Measurements from ENCODE around the gene CYS1. TPM values are rescaled to one million over a fixed set of nuclear protein-coding genes. Genes with fewer than 3 reads are reported as not detected.
"Not testable (repeated sequence)": the region's sequence is repeated elsewhere in the genome, so short reads cannot be mapped to it uniquely, and the experiment has no call there.

The CYS1 gene
- total RNA-seq, 1 donor from 2014 or later: under 0.01 TPM

DNA sequence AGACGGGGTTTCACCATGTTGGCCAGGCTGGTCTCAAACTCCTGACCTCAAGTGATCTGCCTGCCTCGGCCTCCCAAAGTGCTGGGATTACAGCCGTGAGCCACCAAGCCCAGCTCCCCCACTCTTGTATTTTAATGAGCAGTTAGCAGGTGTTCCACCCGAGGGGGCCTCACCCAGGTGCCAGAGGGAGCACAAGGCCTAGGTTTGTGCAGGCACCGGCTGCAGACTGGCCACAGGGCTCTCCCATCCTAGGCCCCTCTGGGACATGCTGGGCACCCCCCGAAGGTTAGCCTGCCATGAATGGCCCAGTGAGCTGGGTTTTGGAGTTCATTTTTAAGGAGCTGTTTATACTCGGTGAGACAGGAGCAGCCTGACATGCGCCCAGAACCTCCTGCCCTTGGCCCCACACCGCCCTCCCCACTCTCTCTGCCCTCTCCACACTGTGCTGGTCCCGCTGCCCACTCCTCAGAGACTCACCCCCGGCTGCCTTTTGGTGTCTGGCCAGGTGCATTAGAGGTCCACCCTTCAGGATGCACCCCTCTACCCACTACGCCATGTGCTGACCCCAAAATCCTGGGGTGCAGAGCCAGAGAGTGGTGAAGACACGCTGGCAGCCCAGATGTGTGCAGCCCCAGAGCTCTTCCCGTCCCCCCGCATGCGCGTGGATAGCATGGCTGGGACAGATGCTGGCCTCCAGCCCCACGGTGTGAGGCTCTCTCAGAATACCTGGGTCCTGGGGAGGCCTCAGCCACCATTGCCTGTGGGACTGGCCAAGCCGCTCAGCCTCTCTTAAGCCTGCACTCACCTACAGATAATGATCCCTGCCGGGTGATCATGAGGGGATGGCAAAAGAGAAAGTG lies 48.1 kb downstream of the CYS1 start:
- DNase-seq (ENCODE audit: low read depth in 2 of 2): no peak

DNA sequence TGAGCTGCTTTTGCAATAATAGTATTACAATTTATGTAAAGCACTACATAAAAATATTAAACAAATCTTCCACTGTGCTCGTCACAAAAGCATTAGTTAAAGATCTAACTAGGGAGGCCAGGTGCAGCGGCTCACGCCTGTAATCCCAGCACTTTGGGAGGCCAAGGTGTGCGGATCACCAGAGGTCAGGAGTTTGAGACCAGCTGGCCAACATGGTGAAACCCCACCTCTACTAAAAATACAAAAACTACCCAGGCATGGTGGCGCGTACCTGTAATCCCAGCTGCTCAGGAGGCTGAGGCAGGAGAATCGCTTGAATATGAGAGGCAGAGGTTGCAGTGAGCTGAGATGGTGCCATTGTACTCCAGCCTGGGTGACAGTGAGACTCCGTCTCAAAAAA lies 49.4 kb downstream of the CYS1 start:
- not testable (repeated sequence) for DNase-seq (ENCODE audit: low read depth in 2 of 2)

DNA sequence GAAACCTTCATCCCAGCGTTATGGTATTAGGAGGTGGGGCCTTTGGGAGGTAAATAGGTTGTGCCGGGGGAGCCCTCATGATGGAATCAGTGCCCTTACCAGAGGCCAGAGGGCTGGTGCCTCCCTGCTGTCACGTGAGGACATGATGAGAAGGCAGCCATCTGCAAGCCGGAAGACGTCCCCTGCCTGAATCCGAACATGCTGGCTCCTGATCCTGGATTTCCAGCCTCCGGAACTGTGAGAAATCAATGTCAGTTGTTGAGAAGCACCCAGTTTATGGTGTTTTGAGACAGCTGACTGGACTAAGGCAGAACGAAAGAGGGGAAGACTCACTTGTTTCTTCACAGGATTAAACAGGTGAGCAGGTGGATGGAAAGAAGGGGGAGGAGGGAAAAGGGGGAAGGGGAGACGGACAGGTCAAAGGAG lies 49.9 kb downstream of the CYS1 start:
- no peak for DNase-seq (ENCODE audit: low read depth in 2 of 2)

DNA sequence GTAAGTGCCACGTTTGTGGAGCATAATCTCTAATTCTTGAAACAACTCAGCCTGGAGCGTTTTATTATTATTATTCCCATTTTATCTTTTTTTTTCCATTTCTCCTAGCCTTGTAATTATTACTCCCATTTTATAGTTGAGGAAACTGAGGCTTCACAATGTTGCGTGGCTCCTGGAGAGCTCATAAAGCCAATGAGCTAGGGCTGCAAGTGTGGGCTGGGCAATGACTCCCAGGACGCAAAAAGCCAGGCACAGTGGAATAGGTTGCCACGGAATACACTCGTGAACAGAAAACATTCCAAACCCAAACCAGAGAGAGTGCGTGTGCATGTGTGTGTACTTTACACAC lies 50.4 kb downstream of the CYS1 start:
- DNase-seq (ENCODE audit: low read depth in 2 of 2): no peak

DNA sequence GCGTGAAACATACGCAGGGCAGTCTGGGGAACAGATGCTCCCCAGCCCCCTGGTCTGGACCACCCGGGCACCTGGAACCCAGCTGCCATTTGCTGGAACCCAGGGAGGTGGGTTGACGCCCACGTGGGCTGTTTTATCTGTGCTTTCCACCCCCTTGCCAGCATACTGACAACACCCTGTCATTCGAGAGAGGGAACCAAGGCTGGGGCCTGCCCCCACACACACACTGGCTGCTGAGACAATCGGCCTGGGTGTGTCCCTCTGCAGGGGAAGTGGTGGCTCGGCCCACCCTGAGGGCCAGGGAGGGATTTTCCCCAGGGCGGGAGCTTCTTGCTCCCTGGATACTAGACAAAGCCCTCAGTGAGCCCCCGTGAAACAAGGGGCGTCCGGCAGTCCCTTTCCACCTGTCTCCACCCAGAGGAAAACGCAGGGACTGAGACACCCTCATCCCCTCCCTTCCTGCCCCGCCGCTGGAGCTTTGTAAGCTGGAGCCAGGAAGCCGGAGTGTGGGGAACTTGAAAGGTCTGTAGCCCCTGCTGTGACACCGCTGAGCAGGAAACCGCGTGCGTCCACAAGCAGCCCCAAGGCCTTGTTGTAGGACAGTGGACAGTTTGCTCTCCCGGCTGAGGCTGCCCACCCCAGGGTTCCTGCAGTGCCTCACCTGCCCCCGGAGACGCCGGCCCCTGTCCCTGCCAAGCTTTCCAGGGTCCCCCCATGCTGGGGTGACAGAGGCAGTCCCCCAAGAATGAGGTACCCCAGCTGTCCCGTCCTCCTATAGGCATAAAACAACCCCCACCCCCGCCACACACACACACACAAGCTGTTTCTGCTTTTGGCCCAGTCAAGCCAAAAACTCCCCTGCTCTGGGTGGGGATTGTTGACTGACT lies 51.0 kb downstream of the CYS1 start:
- peak in 1 of 2 donors; percentile 47 for DNase-seq (ENCODE audit: low read depth in 2 of 2)

DNA sequence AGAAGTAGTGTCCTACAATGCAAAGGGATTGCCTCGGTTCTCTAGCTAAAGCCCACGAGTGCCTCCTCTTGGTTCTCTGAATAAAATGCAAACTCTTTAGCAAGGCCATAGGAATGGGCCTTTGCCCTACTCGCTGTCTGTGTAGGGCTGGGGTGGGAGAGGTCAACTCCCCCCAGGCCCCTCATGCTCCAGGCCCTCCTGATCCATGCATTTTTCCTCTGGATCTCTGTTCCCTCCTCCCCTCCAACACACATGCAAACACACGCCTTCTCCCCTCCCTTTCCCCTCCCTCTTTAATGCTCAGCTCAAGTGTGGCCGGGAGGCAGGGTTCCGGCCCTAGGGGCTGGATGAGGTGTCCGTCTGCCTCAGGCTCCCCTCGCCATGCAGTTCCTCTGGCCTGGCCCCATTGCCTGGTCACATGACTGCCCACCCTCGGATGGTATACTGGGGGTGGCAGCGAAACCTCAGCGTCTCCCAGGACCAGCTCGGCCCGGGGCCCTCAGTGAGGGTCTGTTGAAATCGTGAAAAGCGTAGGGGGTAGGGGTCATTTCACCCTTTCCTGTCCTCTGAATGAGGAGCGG lies 51.7 kb downstream of the CYS1 start:
- DNase-seq (ENCODE audit: low read depth in 2 of 2): peak in 1 of 2 donors; percentile 21

DNA sequence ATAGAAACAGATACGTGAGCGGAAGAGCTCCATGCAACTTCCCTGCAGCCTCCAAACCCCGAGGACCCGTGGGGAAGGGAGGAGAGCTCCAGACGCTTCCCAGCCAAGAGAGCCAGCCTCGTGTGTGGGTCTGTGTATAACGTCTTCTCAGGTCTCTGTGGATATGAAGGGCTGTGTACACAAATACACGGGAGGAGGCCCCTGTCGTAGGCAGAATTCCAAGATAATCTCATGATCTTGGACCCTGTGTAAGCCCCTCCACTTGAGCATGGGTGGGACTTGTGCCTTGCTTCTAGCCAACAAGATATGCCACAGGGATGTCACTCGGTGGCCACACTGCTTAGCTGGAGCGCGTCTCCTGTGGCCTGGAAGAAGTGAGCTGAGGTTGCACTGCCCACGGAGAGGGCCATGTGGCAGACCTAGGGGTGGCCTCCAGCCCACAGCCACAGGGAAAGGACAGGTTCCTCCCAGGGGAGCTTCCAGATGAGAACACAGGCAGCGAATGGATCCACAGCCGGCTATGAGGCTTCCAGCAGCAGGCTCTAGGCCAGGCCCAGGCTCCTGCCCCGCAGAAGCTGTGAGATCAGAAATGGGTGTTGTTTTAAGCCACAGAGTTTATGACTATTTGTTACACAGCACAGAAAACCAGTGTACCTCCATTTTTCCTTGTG lies 52.4 kb downstream of the CYS1 start:
- DNase-seq (ENCODE audit: low read depth in 2 of 2): no peak

DNA sequence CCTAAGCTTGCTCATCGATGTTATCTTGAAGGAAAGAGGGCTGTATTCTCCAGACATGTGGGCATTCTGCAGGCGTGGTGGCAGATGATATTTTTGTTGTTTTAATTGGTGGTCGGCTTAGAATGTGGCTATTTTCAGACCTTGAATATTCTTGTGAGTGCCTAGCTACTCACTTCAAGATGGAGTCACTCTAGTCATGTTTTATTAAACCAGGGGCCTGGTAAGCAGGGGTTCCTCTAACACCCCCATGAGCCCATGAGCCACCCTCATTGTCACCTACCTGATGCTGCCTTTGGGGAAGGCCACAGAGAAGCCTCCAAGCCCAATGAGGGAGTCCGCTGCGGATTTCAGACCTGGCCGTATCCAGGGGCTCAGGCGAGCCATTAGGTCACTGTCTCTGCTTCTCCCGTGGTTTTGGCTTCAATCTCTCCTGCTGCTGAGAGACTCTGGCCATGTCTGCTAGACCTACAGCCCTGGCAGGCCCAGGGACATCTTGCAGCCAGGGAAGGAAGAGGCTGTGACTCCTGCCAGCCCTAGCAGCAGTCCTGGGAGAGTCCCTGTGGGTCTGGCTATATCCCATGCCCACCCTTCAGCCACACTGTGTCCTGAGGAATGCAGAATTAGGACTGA lies 53.2 kb downstream of the CYS1 start:
- no peak for DNase-seq (ENCODE audit: low read depth in 2 of 2)

DNA sequence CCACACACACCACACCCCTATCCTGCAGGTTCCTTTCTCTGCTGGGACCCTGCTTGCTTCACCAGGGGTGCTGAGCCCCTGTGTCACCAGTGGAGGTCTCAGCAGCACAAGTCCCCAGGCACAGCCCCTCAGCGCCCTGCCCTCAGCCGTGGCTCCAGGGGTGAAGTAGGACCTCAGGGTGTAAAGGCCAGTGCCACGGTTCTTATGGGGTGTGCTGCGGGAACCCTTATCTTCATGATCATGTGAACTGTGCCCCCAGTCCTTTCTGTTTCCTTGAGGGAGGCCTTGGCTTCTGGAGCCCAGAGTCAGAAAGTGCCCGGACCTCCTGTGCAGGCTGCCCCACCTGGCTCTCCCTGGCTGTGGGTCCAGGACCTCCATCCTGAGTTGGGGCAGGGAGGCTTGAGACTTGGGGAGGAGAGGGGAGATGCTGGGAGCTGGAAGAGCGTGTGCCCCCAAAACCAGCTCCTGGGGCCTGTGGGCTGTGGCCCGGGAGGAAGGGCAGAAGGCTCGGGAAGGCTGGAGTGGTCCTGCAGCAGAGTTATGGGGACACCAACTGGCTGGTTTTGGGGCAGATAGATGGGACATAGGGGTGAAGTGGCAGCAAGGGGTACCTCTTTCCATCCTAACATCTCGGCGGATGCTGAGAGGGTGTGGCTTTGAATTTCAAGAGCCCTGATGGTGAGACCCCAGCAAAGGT lies 57.1 kb downstream of the CYS1 start:
- no peak for DNase-seq (ENCODE audit: low read depth in 2 of 2)

DNA sequence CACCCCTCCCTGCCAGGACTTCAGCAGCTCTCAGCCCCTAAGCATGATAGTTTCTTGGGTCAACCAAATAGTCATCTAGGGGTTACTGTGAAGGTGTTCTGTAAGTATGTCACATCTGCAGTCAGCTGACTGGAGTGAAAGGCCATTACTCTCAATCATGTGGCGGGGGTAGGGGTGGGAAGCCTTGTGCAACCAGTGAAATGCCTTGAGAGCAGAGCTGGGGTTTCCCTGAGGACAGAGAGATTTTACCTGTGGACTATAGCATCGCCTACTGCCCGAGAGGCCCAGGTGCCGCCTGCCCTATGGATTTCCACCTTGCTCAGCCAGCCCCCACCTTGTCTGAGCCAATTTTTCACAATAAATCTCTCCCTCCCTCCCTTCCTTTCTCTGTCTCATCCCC lies 57.8 kb downstream of the CYS1 start:
- DNase-seq (ENCODE audit: low read depth in 2 of 2): no peak

DNA sequence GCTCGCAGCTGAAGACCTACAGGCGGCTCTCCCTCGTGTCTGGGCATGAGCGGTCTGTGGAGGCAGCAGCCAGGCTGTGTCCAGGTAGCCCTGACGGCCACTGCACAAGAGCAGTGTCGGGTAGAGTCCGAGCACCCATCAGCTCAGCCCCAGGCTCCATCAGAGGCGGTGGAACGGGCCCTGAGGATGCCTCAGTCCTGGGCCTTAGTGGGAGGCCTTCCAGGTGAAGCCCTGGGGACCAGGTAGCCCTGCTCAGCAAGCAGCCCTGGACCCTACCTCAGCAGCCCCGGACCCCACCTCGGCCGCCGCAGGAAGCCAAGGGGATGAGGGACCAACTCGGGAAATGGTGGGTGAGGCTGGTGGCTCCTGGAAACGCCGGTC lies 58.2 kb downstream of the CYS1 start:
- no peak for DNase-seq (ENCODE audit: low read depth in 2 of 2)

DNA sequence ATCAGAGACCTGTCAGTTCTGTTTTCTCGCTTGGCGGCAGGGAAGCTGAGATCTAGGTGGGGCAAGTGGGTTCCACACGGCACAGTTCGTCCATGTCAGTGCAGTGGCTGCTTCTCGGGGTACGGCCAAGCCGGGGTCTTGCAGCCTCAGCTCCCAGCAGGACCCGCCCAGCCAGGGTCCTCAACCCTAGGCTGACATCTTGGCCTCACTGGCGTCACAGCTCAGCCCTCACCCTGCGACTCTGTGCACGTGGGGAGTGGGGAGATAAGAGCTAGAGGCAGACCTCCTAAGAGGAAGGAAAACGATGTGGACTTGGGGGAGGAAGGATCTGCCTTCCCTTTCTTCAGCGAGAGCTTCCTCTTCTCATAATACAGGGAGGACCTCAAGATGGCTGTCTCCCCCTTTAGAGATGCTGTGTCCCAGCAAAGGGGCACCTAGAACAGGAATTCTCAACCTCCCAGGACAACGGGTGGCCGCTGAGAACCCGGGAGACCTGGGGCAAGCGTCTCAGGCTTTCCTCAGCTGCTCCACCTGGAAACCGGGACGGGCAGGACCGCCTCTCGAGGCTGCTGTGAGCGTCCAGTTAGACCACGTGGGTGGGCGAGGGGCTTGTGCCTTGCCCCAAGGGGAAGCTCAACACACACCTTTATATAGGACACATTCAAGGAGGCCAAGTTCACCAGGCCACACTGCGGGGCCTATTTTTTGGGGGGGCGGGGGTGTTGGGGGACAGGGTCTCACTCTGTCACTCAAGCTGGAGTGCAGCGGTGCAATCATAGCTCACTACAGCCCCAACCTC lies 60.4 kb downstream of the CYS1 start:
- no peak for DNase-seq (ENCODE audit: low read depth in 2 of 2)

DNA sequence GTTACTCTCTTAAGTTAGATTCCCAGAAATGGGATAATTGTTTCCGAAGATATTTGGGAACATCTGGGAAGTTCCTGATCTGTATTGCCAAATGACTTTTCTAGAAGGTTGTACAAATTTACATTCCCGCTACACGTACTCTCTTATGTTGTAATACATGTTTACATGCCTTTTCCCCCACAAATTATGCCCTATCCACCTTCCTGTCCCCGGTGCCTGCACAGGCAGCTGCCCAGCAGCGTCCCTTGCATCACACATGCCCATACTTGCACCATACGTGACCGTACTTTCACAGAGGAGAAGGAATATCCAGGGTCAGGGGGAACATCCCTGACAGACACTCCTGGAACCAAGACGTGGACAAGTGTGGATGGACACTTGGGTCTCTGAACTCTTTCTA lies 61.0 kb downstream of the CYS1 start:
- DNase-seq (ENCODE audit: low read depth in 2 of 2): no peak

DNA sequence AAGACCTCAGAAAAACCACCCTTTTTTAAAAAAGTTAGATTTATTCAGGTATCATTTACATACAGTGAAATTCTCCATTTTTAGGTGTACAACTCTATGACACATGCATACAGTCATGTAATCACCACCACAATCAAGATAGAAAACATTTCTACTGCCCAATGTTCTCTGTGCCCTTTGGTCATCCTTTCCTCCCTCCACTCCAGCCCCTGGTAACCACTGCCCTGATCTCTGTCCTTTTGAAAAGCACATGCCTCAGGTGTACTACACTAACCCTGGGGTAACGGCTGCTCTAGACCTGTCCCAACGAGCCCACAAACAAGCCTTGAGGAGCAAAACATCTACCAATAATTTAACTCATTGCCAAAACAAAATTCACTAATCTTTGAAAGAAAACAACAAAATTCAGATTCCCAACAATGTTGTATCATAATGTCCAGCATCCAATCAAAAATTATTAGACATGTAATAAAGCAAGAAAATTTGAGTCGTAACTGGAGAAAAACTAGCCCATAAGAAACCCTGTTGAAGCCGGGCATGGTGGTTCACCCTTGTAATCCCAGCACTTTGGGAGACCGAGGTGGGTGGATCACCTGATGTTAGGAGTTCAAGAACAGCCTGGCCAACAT lies 62.8 kb downstream of the CYS1 start:
- DNase-seq (ENCODE audit: low read depth in 2 of 2): no peak

DNA sequence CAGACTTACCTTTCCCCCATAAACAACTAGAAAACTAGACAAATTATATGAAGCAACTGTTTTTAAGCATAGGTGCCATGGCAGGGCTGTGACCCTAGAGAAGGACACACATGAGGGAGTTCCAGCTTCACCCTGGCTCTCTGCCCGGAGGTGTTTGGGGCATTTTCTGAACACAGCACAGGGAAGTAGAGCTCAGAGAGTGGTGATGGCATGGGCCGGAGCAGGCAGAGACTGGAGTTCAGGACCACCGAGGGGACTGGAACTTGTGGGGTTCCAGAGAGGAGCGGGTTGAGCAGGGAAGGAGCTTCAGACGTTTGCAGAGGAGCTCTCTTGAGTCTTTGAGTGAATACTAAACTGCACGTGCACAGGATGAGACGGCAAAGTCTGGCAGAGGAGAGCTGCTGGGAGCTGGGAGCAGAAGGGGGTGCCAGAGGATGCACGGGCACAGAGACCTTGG lies 63.4 kb downstream of the CYS1 start:
- no peak for DNase-seq (ENCODE audit: low read depth in 2 of 2)

DNA sequence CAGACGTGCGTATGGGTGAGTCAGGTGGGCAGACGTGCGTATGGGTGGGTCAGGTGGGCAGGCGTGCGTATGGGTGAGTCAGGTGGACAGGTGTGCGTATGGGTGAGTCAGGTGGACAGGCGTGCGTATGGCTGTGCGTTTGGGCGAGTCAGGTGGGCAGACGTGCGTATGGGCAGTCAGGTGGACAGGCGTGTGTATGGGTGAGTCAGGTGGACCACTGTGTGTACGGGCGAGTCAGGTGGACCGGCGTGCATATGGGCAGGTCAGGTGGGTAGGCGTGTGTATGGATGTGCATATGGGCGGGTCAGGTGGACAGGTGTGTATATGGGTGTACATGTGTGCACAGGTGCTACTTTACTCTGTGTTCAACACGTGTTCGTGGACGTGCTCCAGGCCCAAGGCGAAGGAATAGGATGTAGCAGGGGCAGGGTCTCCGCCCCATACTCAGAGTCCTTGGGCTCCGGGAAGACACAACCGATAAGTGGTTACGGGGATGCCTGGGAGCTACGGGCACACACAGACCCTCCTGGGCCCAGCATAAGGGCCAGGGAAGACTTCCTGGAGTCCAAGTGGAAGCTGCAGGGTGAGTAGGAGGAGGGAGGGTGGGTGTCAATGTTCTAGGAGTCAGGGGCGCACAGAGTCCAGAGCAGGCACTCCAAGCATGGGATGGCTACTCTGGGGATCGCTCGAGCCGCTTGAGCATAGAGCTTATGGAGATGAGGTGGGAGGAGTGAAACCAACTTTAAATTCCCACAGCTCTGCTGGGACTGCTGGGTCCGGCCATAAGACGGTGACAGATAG lies 64.0 kb downstream of the CYS1 start:
- no peak for DNase-seq (ENCODE audit: low read depth in 2 of 2)

DNA sequence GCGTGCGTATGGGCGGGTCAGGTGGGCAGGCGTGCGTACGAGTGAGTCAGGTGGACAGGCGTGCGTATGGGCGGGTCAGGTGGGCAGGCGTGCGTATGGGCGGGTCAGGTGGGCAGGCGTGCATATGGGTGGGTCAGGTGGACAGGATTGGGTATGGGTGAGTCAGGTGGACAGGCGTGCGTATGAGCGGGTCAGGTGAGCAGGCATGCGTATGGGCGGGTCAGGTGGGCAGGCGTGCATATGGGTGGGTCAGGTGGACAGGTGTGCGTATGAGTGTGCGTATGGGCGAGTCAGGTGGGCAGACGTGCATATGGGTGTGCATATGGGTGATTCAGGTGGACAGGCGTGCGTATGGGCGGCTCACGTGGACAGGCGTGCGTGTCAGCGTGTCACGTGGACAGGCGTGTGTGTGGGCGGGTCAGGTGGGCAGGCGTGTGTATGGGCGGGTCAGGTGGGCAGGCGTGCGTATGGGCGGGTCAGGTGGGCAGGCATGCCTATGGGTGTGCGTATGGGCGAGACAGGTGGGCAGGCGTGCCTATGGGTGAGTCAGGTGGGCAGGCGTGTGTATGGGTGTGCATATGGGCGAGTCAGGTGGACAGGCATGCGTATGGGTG lies 64.7 kb downstream of the CYS1 start:
- not testable (repeated sequence) for DNase-seq (ENCODE audit: low read depth in 2 of 2)
